Neural progenitor cell (in vitro differentiated cells): ENCODE measurements around the gene SCN9A.

ENCODE experiments used
- EZH2 ChIP-seq: fragments of 200-600 bp; sonication (generic); IDR thresholded peaks from 2 replicates; pipeline ENCODE4 v1.6.1; 2017; ENCODE audit warnings: antibody characterized with exemption, mild to moderate bottlenecking, moderate library complexity
- TF ChIP-seq, protein P1 (sequence below): fragments of 200-600 bp; sonication (generic); IDR thresholded peaks from 2 replicates; pipeline ENCODE4 v1.5.1; 2017; ENCODE audit warnings: antibody characterized with exemption, mild to moderate bottlenecking

GRCh38 chr2:166167449-166167848 lies 208.3 kb downstream of the SCN9A start:
- TF ChIP-seq, protein P1, sequence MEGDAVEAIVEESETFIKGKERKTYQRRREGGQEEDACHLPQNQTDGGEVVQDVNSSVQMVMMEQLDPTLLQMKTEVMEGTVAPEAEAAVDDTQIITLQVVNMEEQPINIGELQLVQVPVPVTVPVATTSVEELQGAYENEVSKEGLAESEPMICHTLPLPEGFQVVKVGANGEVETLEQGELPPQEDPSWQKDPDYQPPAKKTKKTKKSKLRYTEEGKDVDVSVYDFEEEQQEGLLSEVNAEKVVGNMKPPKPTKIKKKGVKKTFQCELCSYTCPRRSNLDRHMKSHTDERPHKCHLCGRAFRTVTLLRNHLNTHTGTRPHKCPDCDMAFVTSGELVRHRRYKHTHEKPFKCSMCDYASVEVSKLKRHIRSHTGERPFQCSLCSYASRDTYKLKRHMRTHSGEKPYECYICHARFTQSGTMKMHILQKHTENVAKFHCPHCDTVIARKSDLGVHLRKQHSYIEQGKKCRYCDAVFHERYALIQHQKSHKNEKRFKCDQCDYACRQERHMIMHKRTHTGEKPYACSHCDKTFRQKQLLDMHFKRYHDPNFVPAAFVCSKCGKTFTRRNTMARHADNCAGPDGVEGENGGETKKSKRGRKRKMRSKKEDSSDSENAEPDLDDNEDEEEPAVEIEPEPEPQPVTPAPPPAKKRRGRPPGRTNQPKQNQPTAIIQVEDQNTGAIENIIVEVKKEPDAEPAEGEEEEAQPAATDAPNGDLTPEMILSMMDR: no peak
- TF ChIP-seq EZH2: no peak
